ENCODE measurements around the gene KDM3A.

- TF ChIP-seq FOXM1 (IDR thresholded peaks at IDR 0.05; ENCODE audit: low read depth) (no peak), REST (IDR thresholded peaks at IDR 0.05; ENCODE audit: low read depth, low read length) (no peak)
- TF ChIP-seq, protein P1, sequence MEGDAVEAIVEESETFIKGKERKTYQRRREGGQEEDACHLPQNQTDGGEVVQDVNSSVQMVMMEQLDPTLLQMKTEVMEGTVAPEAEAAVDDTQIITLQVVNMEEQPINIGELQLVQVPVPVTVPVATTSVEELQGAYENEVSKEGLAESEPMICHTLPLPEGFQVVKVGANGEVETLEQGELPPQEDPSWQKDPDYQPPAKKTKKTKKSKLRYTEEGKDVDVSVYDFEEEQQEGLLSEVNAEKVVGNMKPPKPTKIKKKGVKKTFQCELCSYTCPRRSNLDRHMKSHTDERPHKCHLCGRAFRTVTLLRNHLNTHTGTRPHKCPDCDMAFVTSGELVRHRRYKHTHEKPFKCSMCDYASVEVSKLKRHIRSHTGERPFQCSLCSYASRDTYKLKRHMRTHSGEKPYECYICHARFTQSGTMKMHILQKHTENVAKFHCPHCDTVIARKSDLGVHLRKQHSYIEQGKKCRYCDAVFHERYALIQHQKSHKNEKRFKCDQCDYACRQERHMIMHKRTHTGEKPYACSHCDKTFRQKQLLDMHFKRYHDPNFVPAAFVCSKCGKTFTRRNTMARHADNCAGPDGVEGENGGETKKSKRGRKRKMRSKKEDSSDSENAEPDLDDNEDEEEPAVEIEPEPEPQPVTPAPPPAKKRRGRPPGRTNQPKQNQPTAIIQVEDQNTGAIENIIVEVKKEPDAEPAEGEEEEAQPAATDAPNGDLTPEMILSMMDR (IDR thresholded peaks at IDR 0.05) = no peak
Measured at GRCh38 chr2:86510436-86510933, 69.3 kb downstream of the KDM3A start.
